SK-N-MC (cell line): ENCODE measurements around the gene NEU2.
"Not testable (repeated sequence)": the region's sequence is repeated elsewhere in the genome, so short reads cannot be mapped to it uniquely, and the experiment has no call there.

Source experiments
- DNase-seq: peaks from one replicate; pipeline ENCODE4 v3.0.0-alpha.2; 2011; ENCODE audit warnings: low read depth, low spot score
- H3K27ac ChIP-seq: fragments of 200-600 bp; sonication (generic); 2 replicates; pipeline ENCODE4 v1.5.1; 2016; ENCODE audit warnings: mixed run types
- H3K36me3 ChIP-seq: fragments of 200-600 bp; sonication (generic); 2 replicates; pipeline ENCODE4 v1.6.1; 2017; ENCODE audit warnings: antibody characterized with exemption, low read length, mixed read lengths; ENCODE audit not compliant: insufficient read depth
- H3K4me3 ChIP-seq: fragments of 200-600 bp; sonication (generic); 2 replicates; pipeline ENCODE4 v1.5.1; 2016
- H3K9ac ChIP-seq: fragments of 200-600 bp; sonication (generic); 2 replicates; pipeline ENCODE4 v1.8.0; 2017; ENCODE audit warnings: mixed run types, mixed read lengths; ENCODE audit not compliant: insufficient read length
- H3K9me3 ChIP-seq: fragments of 200-600 bp; sonication (generic); 2 replicates; pipeline ENCODE4 v1.6.1; 2017; ENCODE audit warnings: low read depth, mild to moderate bottlenecking, antibody characterized with exemption, low read length, moderate library complexity, mixed read lengths
- EZH2 ChIP-seq: fragments of 200-600 bp; sonication (generic); IDR thresholded peaks from one replicate; pipeline ENCODE4 v1.6.1; 2017; ENCODE audit warnings: antibody characterized with exemption
- FOXP2 ChIP-seq: optimal IDR thresholded peaks from 2 replicates; pipeline ENCODE3; 2011; ENCODE audit warnings: mild to moderate bottlenecking, moderate library complexity; ENCODE audit not compliant: insufficient read depth; ENCODE audit errors: extremely low read length, control extremely low read depth
- POLR2AphosphoS5 ChIP-seq: IDR thresholded peaks from 2 replicates; pipeline ENCODE4 v1.6.1; 2012; ENCODE audit warnings: mild to moderate bottlenecking, low read depth, low read length, borderline replicate concordance

NEU2 gene

GRCh38 chr2:233062451-233062850, 30.0 kb downstream of the NEU2 start:
- no peak overlapping the region for H3K4me3 ChIP-seq

GRCh38 chr2:233062946-233063268, 30.4 kb downstream of the NEU2 start:
- H3K4me3 ChIP-seq: no peak overlapping the region
- no peak overlapping the region for H3K27ac ChIP-seq
- no peak overlapping the region for H3K9ac ChIP-seq
- no peak for DNase-seq
- no peaks in the 10 kb centered on the region for H3K9me3 ChIP-seq
- TF ChIP-seq EZH2: no peak
- TF ChIP-seq POLR2AphosphoS5: no peak
- TF ChIP-seq FOXP2: no peak
- H3K36me3 ChIP-seq: no peaks in the 10 kb centered on the region

More at GRCh38 chr2:233062451-233062850, 30.0 kb downstream of the NEU2 start:
- Histone ChIP-seq H3K9me3 (no peaks in the 10 kb centered on the region), H3K27ac (no peak overlapping the region), H3K36me3 (no peaks in the 10 kb centered on the region), H3K9ac (no peak overlapping the region)
- TF ChIP-seq EZH2 (no peak), FOXP2 (no peak), POLR2AphosphoS5 (no peak)
- no peak for DNase-seq

GRCh38 chr2:233063269-233063975, 30.9 kb downstream of the NEU2 start:
- no peak overlapping the region for H3K27ac ChIP-seq
- DNase-seq: no peak
- no peak for TF ChIP-seq EZH2
- no peak for TF ChIP-seq POLR2AphosphoS5
- H3K4me3 ChIP-seq: no peak overlapping the region
- no peak overlapping the region for H3K9ac ChIP-seq
- H3K36me3 ChIP-seq: no peaks in the 10 kb centered on the region
- H3K9me3 ChIP-seq: no peaks in the 10 kb centered on the region

- TF ChIP-seq EZH2: no peak
- no peak for TF ChIP-seq POLR2AphosphoS5
- no peak for TF ChIP-seq FOXP2
- no peaks in the 10 kb centered on the region for H3K9me3 ChIP-seq
- DNase-seq: no peak
- H3K27ac ChIP-seq: no peak overlapping the region
- H3K4me3 ChIP-seq: no peak overlapping the region
- H3K9ac ChIP-seq: no peak overlapping the region
- no peaks in the 10 kb centered on the region for H3K36me3 ChIP-seq
Measured at GRCh38 chr2:233063976-233064411, 31.5 kb downstream of the NEU2 start.

GRCh38 chr2:233064530-233065199, 32.2 kb downstream of the NEU2 start:
- no peak for DNase-seq
- H3K36me3 ChIP-seq: no peaks in the 10 kb centered on the region
- TF ChIP-seq POLR2AphosphoS5 (no peak), EZH2 (no peak), FOXP2 (no peak)
- no peak overlapping the region for H3K9ac ChIP-seq
- H3K9me3 ChIP-seq: no peaks in the 10 kb centered on the region
- H3K4me3 ChIP-seq: no peak overlapping the region
- H3K27ac ChIP-seq: no peak overlapping the region

GRCh38 chr2:233065200-233065589, 32.7 kb downstream of the NEU2 start:
- not testable (repeated sequence) for H3K36me3 ChIP-seq, DNase-seq, H3K27ac ChIP-seq, H3K9ac ChIP-seq, H3K9me3 ChIP-seq, H3K4me3 ChIP-seq

GRCh38 chr2:233065954-233066470, 33.5 kb downstream of the NEU2 start:
- Histone ChIP-seq H3K36me3 (no peaks in the 10 kb centered on the region), H3K9ac (no peak overlapping the region), H3K9me3 (no peaks in the 10 kb centered on the region), H3K4me3 (no peak overlapping the region), H3K27ac (no peak overlapping the region)
- DNase-seq: no peak
- TF ChIP-seq FOXP2: no peak
- TF ChIP-seq EZH2: no peak
- TF ChIP-seq POLR2AphosphoS5: no peak

- no peak overlapping the region for H3K9ac ChIP-seq
- TF ChIP-seq EZH2 (no peak), POLR2AphosphoS5 (no peak), FOXP2 (no peak)
- H3K36me3 ChIP-seq: no peaks in the 10 kb centered on the region
- no peak for DNase-seq
- no peak overlapping the region for H3K4me3 ChIP-seq
- H3K27ac ChIP-seq: no peak overlapping the region
- H3K9me3 ChIP-seq: no peaks in the 10 kb centered on the region; the same call in 1 of the 2 replicates
Measured at GRCh38 chr2:233068762-233069418, 36.4 kb downstream of the NEU2 start.
